ENCODE data around the gene FZR1.

DNA sequence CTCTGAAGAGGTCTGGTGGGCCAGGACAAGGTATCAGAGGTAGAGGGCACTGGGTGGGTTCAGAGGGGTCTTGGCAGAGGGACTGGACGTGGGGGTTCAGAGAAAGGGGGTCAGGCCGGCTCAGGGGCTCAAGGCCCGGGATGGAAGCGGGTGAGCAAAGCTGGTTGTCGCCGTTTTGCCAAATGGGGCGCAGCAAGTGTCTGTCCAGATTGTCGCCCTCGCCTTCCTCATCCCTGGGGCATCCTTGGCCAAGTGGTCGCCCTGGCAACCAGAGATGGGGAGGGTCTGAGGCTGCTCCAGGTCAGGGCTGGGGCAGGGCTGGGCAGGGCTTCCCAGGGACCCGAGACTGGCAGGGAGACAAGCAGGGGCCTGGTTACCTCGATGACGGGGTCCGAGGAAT is 12.5 kb upstream of the FZR1 start:
- TF ChIP-seq, protein P1, sequence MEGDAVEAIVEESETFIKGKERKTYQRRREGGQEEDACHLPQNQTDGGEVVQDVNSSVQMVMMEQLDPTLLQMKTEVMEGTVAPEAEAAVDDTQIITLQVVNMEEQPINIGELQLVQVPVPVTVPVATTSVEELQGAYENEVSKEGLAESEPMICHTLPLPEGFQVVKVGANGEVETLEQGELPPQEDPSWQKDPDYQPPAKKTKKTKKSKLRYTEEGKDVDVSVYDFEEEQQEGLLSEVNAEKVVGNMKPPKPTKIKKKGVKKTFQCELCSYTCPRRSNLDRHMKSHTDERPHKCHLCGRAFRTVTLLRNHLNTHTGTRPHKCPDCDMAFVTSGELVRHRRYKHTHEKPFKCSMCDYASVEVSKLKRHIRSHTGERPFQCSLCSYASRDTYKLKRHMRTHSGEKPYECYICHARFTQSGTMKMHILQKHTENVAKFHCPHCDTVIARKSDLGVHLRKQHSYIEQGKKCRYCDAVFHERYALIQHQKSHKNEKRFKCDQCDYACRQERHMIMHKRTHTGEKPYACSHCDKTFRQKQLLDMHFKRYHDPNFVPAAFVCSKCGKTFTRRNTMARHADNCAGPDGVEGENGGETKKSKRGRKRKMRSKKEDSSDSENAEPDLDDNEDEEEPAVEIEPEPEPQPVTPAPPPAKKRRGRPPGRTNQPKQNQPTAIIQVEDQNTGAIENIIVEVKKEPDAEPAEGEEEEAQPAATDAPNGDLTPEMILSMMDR (conservative IDR thresholded peaks at IDR 0.05; ENCODE audit: low read length), result no peak
- no peak for TF ChIP-seq EZH2phosphoT487 (IDR thresholded peaks at IDR 0.05; ENCODE audit: borderline replicate concordance, low read depth, low read length)

Measured in OCI-LY7 (cell line).